ENCODE results near the gene PFKFB4.
"Not testable (repeated sequence)": the region's sequence is repeated elsewhere in the genome, so short reads cannot be mapped to it uniquely, and the experiment has no call there.

Gene PFKFB4

GRCh38 chr3:48480891-48481290 is 75.7 kb downstream of the PFKFB4 start:
- DNase-seq, result not testable (repeated sequence)

- no peak for DNase-seq
These were observed 77.7 kb downstream of the PFKFB4 start for GRCh38 chr3:48478626-48479555.

GRCh38 chr3:48477959-48478520 is 78.6 kb downstream of the PFKFB4 start:
- no peak for DNase-seq

GRCh38 chr3:48476426-48477053 is 80.1 kb downstream of the PFKFB4 start:
- DNase-seq, result no peak

- DNase-seq, result no peak
These were observed 81.4 kb downstream of the PFKFB4 start for GRCh38 chr3:48475188-48475587.

- no peak for DNase-seq
These were observed 82.0 kb downstream of the PFKFB4 start for GRCh38 chr3:48474619-48475018.

- not testable (repeated sequence) for DNase-seq
These were observed 82.6 kb downstream of the PFKFB4 start for GRCh38 chr3:48474031-48474430.

- DNase-seq, result no peak
These were observed 83.0 kb downstream of the PFKFB4 start for GRCh38 chr3:48473617-48473952.

- DNase-seq, result peak; percentile 86
These were observed 83.5 kb downstream of the PFKFB4 start for GRCh38 chr3:48472923-48473616.

GRCh38 chr3:48472673-48472922 is 84.0 kb downstream of the PFKFB4 start:
- DNase-seq, result no peak

GRCh38 chr3:48470286-48470685 is 86.3 kb downstream of the PFKFB4 start:
- DNase-seq, result no peak

- DNase-seq, result no peak
These were observed 87.3 kb downstream of the PFKFB4 start for GRCh38 chr3:48469046-48469915.

- DNase-seq, result no peak
These were observed 88.3 kb downstream of the PFKFB4 start for GRCh38 chr3:48468329-48468731.
